Body of pancreas (tissue), 4 donors: ENCODE results near the gene RNF5. TPM values are rescaled to one million over a fixed set of nuclear protein-coding genes. Genes with fewer than 3 reads are reported as not detected.

Source experiments
- ATAC-seq: fragments of 150-250 bp; one replicate; pipeline ENCODE4 v1.9.1; 2016
- DNase-seq, 4 donors: peaks; one replicate each; pipeline ENCODE4 v3.0.0-alpha.2; 2019
- H3K27ac ChIP-seq, 4 donors: fragments of 200-600 bp; sonication (generic); 1 replicate in 3 of 4; 2 replicates in 1 of 4; pipeline versions ENCODE4 v1.5.1 to v1.6.1; 2016 to 2019; ENCODE audit warnings: mild to moderate bottlenecking in 1 of 4, mixed read lengths in 1 of 4, moderate library complexity in 1 of 4
- H3K27me3 ChIP-seq, 2 donors: fragments of 200-600 bp; sonication (generic); one replicate each; pipeline ENCODE4 v1.6.0; 2016; ENCODE audit warnings: mild to moderate bottlenecking in 1 of 2
- H3K36me3 ChIP-seq, 2 donors: fragments of 200-600 bp; sonication (generic); replicated peaks in 1 of 2; 2 replicates each; pipeline ENCODE4 v1.5.1; 2016; ENCODE audit warnings: low read depth in 2 of 2; ENCODE audit not compliant: insufficient read depth in 1 of 2
- H3K4me1 ChIP-seq: fragments of 200-600 bp; sonication (generic); one replicate; pipeline ENCODE4 v1.6.0; 2016
- H3K4me3 ChIP-seq, 2 donors: fragments of 200-600 bp; sonication (generic); 1 replicate in 1 of 2; 2 replicates in 1 of 2; pipeline ENCODE4 v1.5.1; 2016 to 2019
- H3K9me3 ChIP-seq, 3 donors: fragments of 200-600 bp; sonication (generic); 1 replicate in 2 of 3; 2 replicates in 1 of 3; pipeline ENCODE4 v1.5.1; 2016
- POLR2A ChIP-seq, 3 donors: fragments of 450-650 bp; IDR thresholded peaks; one replicate each; pipeline ENCODE4 v1.6.1; 2016; ENCODE audit warnings: antibody characterized with exemption in 3 of 3, mild to moderate bottlenecking in 2 of 3
- WGBS, 2 donors: methylation state at CpG; one replicate each; pipeline ENCODE4 v1.1.5; 2017; 5-methylcytosine and 5-hydroxymethylcytosine counted together
- intact Hi-C: fragments of 100-400 bp; cut with DNase I; formaldehyde crosslinking; loops from one replicate; pipeline ENCODE4 v1.15.1; 2023
- total RNA-seq, 2 donors: library from RNA; depleted of rRNA; stranded (reverse); fragments of >200 nt; gene quantifications; one replicate each; pipeline ENCODE4 v1.1.0, GENCODE V29; 2016
- TF ChIP-seq, protein P1 (sequence below), 7 experiments: fragments of 450-650 bp in 4 of 7; fragments of 200-600 bp in 3 of 7; sonication (generic) in 3 of 7; IDR thresholded peaks; one replicate each; pipeline ENCODE4 v1.5.1; 2016 to 2019; ENCODE audit warnings: antibody characterized with exemption in 7 of 7

Gene RNF5
- total RNA-seq, 2 donors from 2014 or later: 34.0 to 62.0 TPM

DNA sequence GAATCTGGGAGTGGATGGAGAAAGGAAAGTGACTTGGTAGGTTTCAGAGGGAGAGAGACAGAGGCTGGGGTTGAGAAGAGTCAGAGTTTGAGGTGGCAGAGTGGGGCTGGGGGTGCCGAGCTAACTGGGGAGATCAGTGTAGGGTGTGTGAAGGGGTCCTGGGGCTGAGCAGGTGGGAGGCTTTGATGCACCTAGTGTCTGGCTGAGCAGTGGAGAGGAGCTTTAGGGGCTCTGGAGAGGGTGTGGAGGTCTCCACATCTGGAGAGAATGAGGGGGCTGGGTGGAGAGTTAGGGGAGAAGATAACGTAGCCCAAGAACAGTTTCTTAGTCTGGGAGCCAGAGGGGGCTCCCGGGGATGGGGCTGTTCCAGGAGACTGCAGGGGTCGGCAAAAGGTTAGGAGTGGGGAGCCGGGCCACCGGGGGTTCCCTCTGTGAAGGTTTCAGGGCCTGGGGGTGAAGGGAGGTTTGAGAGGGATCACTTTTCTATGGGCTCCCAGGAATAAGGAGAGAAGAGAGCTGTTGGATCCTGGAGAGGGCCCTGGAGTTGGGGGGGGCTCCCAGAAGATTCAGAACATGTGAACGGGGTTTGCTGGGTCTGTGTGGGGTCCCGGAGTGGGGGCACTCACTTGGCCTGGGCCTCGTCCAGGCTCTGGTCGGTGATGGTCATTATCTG, 11.0 kb downstream of the RNF5 start:
- H3K4me3 ChIP-seq: peak overlapping the region; percentile 42 to 90
- peaks cover 0 to 2% of the 10 kb centered on the region in 2 donors for H3K36me3 ChIP-seq
- peak overlapping the region; percentile 86 to 97 (median 89) for H3K27ac ChIP-seq
- 5 to 10% methylated on average over 7 to 10 of the region's 10 CpGs for WGBS, 2 donors
- intact Hi-C loops: no loop called here
- DNase-seq: no peak
- TF ChIP-seq POLR2A (IDR thresholded peaks at IDR 0.05): no peak
- ATAC-seq: no peak
- H3K4me1 ChIP-seq: peaks cover 33% of the 10 kb centered on the region
- no peaks in the 10 kb centered on the region for H3K27me3 ChIP-seq
- H3K9me3 ChIP-seq: no peaks in the 10 kb centered on the region

DNA sequence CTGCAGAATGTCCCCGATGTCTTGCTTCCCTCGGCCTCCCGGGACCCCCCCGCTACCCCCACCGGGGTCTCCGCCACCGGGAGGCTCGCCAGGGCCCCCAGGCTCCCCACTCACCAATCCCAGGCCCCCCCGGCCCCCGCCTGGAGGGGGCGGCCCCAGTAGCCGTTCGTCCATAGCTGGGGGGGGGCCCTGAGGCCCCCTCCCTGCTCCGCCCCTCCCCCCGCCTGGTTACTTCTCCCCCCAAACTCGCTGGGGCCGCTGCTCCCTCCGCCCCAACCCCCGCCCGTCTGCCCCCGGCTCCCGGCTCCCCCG, 11.5 kb downstream of the RNF5 start:
- Histone ChIP-seq H3K4me1 (peaks cover 36% of the 10 kb centered on the region), H3K36me3 (peaks cover 0 to 2% of the 10 kb centered on the region in 2 donors)
- intact Hi-C loops: no loop called here

DNA sequence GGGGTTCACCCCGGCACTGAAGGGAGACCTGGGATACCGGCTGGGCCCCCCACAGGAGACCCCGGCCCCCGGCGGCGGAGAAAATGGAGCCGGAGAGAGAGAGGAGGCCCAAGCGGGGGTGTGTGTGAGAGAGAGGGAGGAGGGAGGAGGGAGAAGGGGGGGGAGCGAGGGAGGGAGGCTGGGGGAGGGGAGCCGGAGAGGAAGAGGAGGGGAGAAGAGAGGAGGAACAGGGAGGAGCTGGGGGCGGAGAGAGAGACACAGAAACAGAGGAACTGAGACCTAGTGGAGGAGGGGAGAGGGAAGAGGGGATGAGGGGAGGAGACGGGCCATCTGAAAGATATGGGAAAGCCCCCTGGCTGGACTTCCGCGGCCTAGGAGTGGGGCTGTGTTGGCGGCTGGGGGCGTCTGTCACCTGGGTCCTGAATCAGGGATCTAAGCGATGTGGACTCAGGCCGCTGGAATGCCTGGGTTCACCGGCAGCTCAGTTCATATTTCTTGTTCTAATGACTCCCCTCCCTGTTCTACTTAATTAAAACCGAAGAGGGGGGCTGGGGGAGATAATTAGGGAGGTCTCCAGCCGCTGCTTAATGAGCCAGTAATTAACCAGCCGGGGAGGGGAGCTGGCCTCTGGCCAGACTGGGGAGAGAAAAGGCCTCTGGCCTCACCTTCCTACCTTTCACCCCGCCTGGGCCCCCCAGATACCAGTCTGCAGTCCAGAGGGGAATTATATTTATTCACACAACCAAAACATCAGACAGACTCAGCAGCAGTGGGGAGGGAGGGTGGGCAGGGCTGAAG, 12.0 kb downstream of the RNF5 start, which contains the start of gene PBX2:
TSS of gene PBX2 (minus strand) at position 149 of the 798 bp plus-strand sequence. CDS start 287 bp downstream, outside the sequence.
- H3K4me1 ChIP-seq: peaks cover 41% of the 10 kb centered on the region
- TF ChIP-seq, protein P1, sequence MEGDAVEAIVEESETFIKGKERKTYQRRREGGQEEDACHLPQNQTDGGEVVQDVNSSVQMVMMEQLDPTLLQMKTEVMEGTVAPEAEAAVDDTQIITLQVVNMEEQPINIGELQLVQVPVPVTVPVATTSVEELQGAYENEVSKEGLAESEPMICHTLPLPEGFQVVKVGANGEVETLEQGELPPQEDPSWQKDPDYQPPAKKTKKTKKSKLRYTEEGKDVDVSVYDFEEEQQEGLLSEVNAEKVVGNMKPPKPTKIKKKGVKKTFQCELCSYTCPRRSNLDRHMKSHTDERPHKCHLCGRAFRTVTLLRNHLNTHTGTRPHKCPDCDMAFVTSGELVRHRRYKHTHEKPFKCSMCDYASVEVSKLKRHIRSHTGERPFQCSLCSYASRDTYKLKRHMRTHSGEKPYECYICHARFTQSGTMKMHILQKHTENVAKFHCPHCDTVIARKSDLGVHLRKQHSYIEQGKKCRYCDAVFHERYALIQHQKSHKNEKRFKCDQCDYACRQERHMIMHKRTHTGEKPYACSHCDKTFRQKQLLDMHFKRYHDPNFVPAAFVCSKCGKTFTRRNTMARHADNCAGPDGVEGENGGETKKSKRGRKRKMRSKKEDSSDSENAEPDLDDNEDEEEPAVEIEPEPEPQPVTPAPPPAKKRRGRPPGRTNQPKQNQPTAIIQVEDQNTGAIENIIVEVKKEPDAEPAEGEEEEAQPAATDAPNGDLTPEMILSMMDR (IDR thresholded peaks at IDR 0.05): no peak
- TF ChIP-seq POLR2A (IDR thresholded peaks at IDR 0.05): peak in 2 of 3 donors; percentile 72 to 84
- intact Hi-C loops: no loop called here

More for the DNA sequence above, 11.5 kb downstream of the RNF5 start:
- H3K27me3 ChIP-seq: no peaks in the 10 kb centered on the region
- ATAC-seq (no peak), DNase-seq (no peak)
- H3K4me3 ChIP-seq: peak overlapping the region; percentile 42 to 90
- H3K27ac ChIP-seq: peak overlapping the region; percentile 86 to 97 (median 89)
- 0% methylated on average over 3 of the region's 23 CpGs; no CpG with 5 or more reads in 1 of the 2 donors for WGBS, 2 donors
- H3K9me3 ChIP-seq: no peaks in the 10 kb centered on the region
- TF ChIP-seq, protein P1 (IDR thresholded peaks at IDR 0.05): no peak
- no peak for TF ChIP-seq POLR2A (IDR thresholded peaks at IDR 0.05)

DNA sequence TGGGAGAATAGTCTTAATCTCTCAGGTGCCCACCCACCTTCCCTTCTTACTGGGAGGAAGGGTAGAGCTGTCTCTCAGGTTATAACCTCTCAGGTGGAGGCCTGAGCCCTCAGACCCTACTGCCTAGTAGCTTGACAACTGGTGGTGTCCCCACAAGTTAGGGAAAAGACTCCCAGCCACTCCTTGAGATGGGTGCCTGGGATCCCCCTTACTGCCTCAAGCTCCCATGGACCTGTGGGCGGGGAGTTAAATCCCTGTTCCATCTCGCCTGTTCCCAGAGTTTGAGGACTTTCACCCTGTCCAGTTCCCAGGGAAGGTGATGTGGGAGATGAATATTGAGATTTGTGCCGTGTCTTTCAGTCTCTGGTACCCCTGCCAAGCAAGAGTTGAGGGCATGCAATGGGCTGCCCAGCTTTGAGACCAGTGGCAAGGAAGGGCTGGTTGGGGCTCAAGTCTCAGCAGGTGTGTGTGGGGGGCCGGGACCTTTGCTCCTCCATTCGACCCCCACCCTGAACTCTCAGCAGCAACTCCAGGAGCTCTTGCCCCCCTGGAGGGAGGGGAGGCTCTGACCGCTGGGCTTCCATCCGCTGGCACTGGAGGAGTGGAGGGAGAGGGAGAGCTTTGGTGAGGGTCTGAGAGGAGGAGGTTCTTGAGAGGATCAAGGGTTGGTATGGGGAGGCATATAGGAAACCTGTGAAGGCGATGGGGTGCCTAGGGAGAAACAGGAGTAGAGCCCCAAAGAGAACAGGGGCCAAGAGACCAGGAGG, 12.9 kb downstream of the RNF5 start:
- TF ChIP-seq, protein P1 (IDR thresholded peaks at IDR 0.05): no peak
- no peak for TF ChIP-seq POLR2A (IDR thresholded peaks at IDR 0.05)
- ATAC-seq: no peak
- Histone ChIP-seq H3K4me3 (no peak overlapping the region), H3K27me3 (no peaks in the 10 kb centered on the region), H3K4me1 (peaks cover 36% of the 10 kb centered on the region), H3K27ac (peak overlapping the region; percentile 86 to 97 (median 89)), H3K9me3 (no peaks in the 10 kb centered on the region), H3K36me3 (peaks cover 0 to 2% of the 10 kb centered on the region in 2 donors)
- intact Hi-C loops: no loop called here
- WGBS, 2 donors: 64 to 68% methylated on average over 6 of the region's 8 CpGs
- no peak for DNase-seq

More for the DNA sequence above, 12.0 kb downstream of the RNF5 start, which contains the start of gene PBX2:
- peak within 1 kb of the TSS; percentile 86 to 97 (median 89) for H3K27ac ChIP-seq
- H3K36me3 ChIP-seq: peaks cover 0 to 2% of the 10 kb centered on the region in 2 donors
- no peaks in the 10 kb centered on the region for H3K27me3 ChIP-seq
- peak; percentile 85 for ATAC-seq
- no peaks in the 10 kb centered on the region for H3K9me3 ChIP-seq
- 1 to 2% methylated on average over 13 to 22 of the region's 23 CpGs for WGBS, 2 donors
- peak; percentile 88 to 94 (median 90) for DNase-seq
- H3K4me3 ChIP-seq: peak within 1 kb of the TSS; percentile 42 to 90
